OCI-M1 (cell line): ENCODE measurements around the gene SRPK3.

Experiments used
- DNase-seq: peaks from one replicate; lab custom pipeline; 2025; lab: John Stamatoyannopoulos, UW

Gene SRPK3

GRCh38 chrX:153770601-153771414 lies 10.0 kb upstream of the SRPK3 start:
- no peak for DNase-seq

- no peak for DNase-seq
Measured at GRCh38 chrX:153771415-153772315, 9.2 kb upstream of the SRPK3 start.

GRCh38 chrX:153772316-153773217 lies 8.3 kb upstream of the SRPK3 start:
- DNase-seq, result no peak

GRCh38 chrX:153773218-153773611 lies 7.6 kb upstream of the SRPK3 start:
- no peak for DNase-seq

DNA sequence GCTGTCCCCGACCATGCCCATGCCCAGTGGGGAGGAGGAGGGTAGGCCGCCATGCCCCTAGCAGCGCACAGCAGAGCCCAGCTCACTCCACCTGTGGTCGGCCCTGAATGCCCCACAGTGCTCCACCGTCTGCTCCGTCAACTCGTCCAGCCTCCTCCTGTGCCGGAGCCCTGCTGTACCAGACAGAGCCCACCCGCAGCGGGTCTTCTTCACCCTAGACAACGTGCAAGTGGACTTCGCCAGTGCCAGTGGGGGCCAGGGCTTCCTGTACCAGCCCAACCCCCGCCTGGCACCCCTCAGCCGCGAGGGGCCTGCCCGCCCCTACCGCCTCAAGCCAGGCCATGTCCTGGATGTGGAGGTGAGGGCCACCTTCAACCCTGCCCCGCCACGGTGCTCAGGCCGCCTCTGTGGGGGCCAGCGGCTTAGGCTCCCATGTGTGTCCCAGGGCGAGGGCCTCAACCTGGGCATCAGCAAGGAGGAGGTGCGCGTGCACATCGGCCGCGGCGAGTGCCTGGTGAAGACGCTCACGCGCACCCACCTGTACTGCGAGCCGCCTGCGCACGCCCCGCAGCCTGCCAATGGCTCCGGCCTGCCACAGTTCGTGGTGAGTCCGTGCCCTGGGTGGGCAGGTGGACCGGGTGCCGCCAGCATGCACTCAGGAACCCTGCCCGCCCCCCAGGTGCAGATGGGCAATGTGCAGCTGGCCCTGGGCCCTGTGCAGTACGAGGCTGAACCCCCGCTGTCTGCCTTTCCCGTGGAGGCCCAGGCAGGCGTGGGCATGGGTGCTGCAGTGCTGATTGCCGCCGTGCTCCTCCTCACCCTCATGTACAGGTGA lies 6.9 kb upstream of the SRPK3 start:
- no peak for DNase-seq

DNA sequence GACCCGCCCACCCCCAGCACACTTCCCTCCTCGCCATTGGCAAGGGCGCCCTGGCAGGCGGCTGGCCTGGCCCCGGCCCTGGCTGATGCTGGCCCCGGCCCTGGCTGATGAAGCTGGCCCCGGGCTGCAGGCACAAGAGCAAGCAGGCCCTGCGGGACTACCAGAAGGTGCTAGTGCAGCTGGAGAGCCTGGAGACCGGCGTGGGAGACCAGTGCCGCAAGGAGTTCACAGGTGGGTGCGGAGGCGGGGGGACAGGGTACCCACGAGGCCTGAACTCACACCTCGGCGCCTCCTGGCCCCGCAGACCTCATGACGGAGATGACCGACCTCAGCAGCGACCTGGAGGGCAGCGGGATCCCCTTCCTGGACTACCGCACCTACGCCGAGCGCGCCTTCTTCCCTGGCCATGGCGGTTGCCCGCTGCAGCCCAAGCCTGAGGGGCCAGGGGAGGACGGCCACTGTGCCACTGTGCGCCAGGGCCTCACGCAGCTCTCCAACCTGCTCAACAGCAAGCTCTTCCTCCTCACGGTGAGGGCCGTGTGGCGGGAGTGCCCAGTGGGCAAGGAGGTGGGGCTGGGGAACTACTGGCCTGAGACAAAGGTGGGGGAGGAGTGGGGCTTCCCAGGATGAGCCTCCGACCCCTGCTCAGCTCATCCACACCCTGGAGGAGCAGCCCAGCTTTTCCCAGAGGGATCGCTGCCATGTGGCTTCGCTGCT lies 6.1 kb upstream of the SRPK3 start:
- DNase-seq, result no peak

GRCh38 chrX:153775293-153776119 lies 5.3 kb upstream of the SRPK3 start:
- DNase-seq, result no peak

DNA sequence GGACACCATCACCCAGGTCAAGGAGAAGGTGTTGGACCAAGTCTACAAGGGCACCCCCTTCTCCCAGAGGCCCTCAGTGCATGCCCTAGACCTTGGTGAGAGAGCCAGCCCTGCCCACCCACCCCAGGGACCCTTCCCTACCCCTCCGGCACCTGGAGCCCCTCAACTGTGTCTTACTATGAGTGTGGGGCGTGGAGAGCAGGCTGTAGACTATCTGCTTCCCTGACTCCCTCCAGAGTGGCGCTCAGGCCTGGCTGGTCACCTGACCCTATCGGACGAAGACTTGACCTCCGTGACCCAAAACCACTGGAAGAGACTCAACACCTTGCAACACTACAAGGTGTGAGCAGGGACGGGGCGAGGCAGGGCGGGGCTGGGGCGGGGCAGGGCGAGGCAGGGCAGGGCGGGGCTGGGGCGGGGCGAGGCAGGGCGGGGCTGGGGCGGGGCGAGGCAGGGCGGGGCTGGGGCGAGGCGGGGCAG lies 4.7 kb upstream of the SRPK3 start:
- DNase-seq, result no peak

DNA sequence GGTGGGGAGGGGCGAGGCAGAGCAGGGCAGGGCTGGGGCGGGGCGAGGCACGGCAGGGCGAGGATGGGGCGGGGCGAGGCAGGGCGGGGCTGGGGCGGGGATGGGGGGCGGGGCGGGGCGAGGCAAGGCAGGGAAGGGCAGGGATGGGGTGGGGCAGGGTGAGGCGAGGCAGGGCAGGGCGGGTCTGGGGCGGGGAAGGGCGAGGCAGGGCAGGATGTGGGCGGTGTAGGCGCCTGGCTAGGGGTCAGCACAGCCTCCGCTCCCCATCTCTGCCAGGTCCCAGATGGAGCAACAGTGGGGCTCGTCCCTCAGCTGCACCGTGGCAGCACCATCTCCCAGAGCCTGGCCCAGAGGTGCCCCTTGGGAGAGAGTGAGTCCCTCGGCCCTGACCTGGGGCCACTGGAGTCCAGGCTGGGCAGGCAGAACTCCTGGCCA lies 4.2 kb upstream of the SRPK3 start:
- DNase-seq, result no peak

DNA sequence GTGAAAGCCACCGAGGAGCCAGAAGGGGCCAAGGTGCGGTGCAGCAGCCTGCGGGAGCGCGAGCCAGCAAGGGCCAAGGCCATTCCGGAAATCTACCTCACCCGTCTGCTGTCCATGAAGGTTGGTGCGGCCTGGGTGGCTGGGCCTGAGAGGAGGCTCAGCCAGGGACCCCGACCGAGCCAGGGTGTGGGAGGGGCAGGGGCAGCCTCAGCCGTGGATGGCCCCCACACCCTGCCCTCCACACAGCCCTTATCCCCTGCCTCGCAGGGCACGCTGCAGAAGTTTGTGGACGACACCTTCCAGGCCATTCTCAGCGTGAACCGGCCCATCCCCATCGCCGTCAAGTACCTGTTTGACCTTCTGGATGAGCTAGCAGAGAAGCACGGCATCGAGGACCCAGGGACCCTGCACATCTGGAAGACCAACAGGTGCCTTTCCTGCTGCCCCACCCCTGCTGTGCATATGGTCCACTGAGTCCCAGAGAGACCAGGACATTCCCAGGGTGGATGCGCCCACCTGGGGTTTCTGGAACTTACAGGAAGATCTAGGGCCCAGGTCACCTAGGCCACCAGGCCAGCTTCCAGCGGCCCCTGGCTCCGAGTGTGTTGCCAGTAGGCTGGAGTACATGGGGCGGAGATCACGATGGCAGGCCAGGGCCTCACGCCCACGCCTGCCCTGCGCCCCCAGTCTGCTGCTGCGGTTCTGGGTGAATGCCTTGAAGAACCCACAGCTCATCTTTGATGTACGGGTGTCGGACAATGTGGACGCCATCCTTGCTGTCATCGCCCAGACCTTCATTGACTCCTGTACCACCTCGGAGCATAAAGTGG lies 3.4 kb upstream of the SRPK3 start:
- no peak for DNase-seq

- no peak for DNase-seq
Measured at GRCh38 chrX:153778181-153778580, 2.7 kb upstream of the SRPK3 start.

- DNase-seq, result peak; percentile 4
Measured at GRCh38 chrX:153778684-153779101, 2.1 kb upstream of the SRPK3 start.

GRCh38 chrX:153779891-153780677 lies 757 bp upstream of the SRPK3 start:
- no peak for DNase-seq

DNA sequence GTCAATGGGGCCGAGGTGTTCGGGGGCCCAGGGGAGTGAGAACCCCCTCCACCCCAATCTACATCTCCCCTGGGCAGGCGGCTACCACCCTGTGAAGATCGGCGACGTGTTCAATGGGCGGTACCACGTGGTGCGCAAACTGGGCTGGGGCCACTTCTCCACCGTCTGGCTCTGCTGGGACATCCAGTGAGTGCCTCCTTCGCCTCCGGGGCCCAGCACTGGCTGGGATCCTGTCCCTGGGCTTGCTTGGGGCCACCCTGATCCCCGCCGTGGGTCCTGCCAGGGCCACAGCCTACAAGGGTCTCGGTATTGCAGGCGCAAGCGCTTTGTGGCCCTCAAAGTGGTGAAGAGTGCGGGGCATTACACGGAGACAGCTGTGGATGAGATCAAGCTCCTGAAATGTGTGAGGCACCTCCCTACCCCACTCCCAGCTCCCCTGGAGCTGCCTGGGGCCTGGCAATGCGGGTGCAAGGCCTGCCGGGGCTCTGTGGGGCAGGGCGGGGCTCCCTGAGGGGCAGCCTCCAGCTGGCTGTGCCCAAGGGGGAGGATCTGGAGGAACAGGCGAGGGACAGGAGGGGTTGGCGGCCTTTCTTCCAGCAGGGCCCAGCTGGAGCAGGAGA lies 697 bp downstream of the SRPK3 start:
- no peak for DNase-seq

GRCh38 chrX:153782313-153782712 lies 1.5 kb downstream of the SRPK3 start:
- peak; percentile 14 for DNase-seq

DNA sequence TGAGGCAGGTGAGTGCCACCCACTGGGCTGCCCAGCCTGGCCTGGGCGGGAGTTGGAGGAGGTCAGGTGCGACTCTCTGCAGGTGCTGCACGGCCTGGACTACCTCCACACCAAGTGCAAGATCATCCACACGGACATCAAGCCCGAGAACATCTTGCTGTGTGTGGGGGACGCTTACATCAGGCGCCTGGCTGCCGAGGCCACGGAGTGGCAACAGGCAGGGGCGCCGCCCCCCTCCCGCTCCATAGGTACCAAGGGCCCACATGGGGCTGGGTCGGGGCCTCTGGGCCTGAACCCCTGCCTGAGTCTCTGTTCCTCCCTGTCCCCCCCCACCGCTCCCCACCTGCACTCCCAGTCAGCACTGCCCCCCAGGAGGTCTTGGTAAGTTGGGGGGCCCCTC lies 2.0 kb downstream of the SRPK3 start:
- DNase-seq, result no peak

GRCh38 chrX:153783378-153784013 lies 2.7 kb downstream of the SRPK3 start:
- no peak for DNase-seq
